HG03565 (cell line): Measurements from ENCODE around the gene HYLS1.
A peak's percentile ranks its signal among the peaks of the same experiment; 100 is the strongest.
"Not testable (repeated sequence)": the region's sequence is repeated elsewhere in the genome, so short reads cannot be mapped to it uniquely, and the experiment has no call there.

Experiments
- ATAC-seq: cut with Tn5 transposase; IDR thresholded peaks from one replicate; pipeline ENCODE4 v1.9.1; 2021; ENCODE audit warnings: mild to moderate bottlenecking, moderate library complexity; ENCODE audit not compliant: unreplicated experiment

HYLS1 gene

GRCh38 chr11:125887373-125888324 lies at the start of gene HYLS1:
TSS of gene HYLS1 (plus strand) at chr11:125887668. CDS start at chr11:125899369, 11,701 bp downstream.
- ATAC-seq, result peak; percentile 80

- no peak for ATAC-seq
Measured at GRCh38 chr11:125842321-125842948, 45.0 kb upstream of the HYLS1 start.

GRCh38 chr11:125846188-125846587 lies 41.3 kb upstream of the HYLS1 start:
- no peak for ATAC-seq

- not testable (repeated sequence) for ATAC-seq
Measured at GRCh38 chr11:125857670-125858069, 29.8 kb upstream of the HYLS1 start.

- not testable (repeated sequence) for ATAC-seq
Measured at GRCh38 chr11:125862786-125863185, 24.7 kb upstream of the HYLS1 start.

GRCh38 chr11:125865354-125865753 lies 22.1 kb upstream of the HYLS1 start:
- ATAC-seq, result not testable (repeated sequence)

GRCh38 chr11:125869521-125869920 lies 17.9 kb upstream of the HYLS1 start:
- ATAC-seq, result no peak

GRCh38 chr11:125871391-125872137 lies 15.9 kb upstream of the HYLS1 start:
- no peak for ATAC-seq

- ATAC-seq, result no peak
Measured at GRCh38 chr11:125872138-125872491, 15.4 kb upstream of the HYLS1 start.

- ATAC-seq, result no peak
Measured at GRCh38 chr11:125873881-125874555, 13.4 kb upstream of the HYLS1 start.

- ATAC-seq, result no peak
Measured at GRCh38 chr11:125874556-125875124, 12.8 kb upstream of the HYLS1 start.

- ATAC-seq, result no peak
Measured at GRCh38 chr11:125881291-125881690, 6.2 kb upstream of the HYLS1 start.

- no peak for ATAC-seq
Measured at GRCh38 chr11:125883375-125883774, 4.1 kb upstream of the HYLS1 start.

GRCh38 chr11:125886997-125887372 lies 483 bp upstream of the HYLS1 start:
- ATAC-seq, result peak; percentile 23

GRCh38 chr11:125890447-125891100 lies 3.1 kb downstream of the HYLS1 start:
- no peak for ATAC-seq

- ATAC-seq, result no peak
Measured at GRCh38 chr11:125892071-125892470, 4.6 kb downstream of the HYLS1 start.

GRCh38 chr11:125892994-125893393 lies 5.5 kb downstream of the HYLS1 start:
- ATAC-seq, result no peak

GRCh38 chr11:125901872-125902271 lies 14.4 kb downstream of the HYLS1 start:
- no peak for ATAC-seq

- no peak for ATAC-seq
Measured at GRCh38 chr11:125902277-125902926, 14.9 kb downstream of the HYLS1 start.
